Mucosa of descending colon (tissue), 3 donors: ENCODE results near the gene TDRD12. TPM values are rescaled to one million over a fixed set of nuclear protein-coding genes. Genes with fewer than 3 reads are reported as not detected.
A peak's percentile ranks its signal among the peaks of the same experiment; 100 is the strongest.
"Not testable (repeated sequence)": the region's sequence is repeated elsewhere in the genome, so short reads cannot be mapped to it uniquely, and the experiment has no call there.

ENCODE experiments used
- ATAC-seq: fragments of 200-7000 bp; cut with Tn5 transposase; one replicate; pipeline ENCODE4 v1.9.1; 2020; ENCODE audit warnings: mild to moderate bottlenecking, moderate library complexity
- DNase-seq, 3 donors: peaks; one replicate each; pipeline ENCODE4 v3.0.0-alpha.2; 2020
- H3K36me3 ChIP-seq: fragments of 200-600 bp; one replicate; pipeline ENCODE4 v1.8.0; 2021; ENCODE audit warnings: low read depth, mild to moderate bottlenecking
- H3K4me1 ChIP-seq: fragments of 200-600 bp; one replicate; pipeline ENCODE4 v1.8.0; 2021; ENCODE audit warnings: low read depth, mild to moderate bottlenecking
- H3K4me3 ChIP-seq: fragments of 200-600 bp; one replicate; pipeline ENCODE4 v1.8.0; 2021; ENCODE audit warnings: mild to moderate bottlenecking
- H3K9me3 ChIP-seq: fragments of 200-600 bp; one replicate; pipeline ENCODE4 v1.8.0; 2021; ENCODE audit warnings: mild to moderate bottlenecking
- intact Hi-C, 2 donors: fragments of 100-400 bp; cut with DNase I in 1 of 2; cut with micrococcal nuclease in 1 of 2; formaldehyde crosslinking; loops; one replicate each; pipeline versions ENCODE4 v1.11.0 to v1.11.1; 2022; cut with DNase I, micrococcal nuclease
- total RNA-seq, 3 donors: library from RNA; stranded (reverse); fragmentation: NEBNext Ultra II Directional in 2 of 3; extraction: Animal tissue kit (Norgen Biotek cat#: 25700) in 2 of 3; gene quantifications; one replicate each; pipeline versions ENCODE4 v1.2.1 to v1.2.4, GENCODE V29; 2021 to 2023
- TF ChIP-seq, protein P1 (sequence below): fragments of 200-600 bp; IDR thresholded peaks from one replicate; pipeline ENCODE4 v1.8.0; 2022; ENCODE audit warnings: antibody characterized with exemption, mild to moderate bottlenecking
- donor health status: DM: no; HTN: no; CAD: no; lungs with moderate emphysema.
- donor health status: DM: no; HTN: no; CAD: no.
- donor health status: DM: no; HTN: yes; CAD: no.

TDRD12 gene
- total RNA-seq, 3 donors from 2014 or later = 0.31 to 0.47 TPM; not detected in 1

- TF ChIP-seq, protein P1, sequence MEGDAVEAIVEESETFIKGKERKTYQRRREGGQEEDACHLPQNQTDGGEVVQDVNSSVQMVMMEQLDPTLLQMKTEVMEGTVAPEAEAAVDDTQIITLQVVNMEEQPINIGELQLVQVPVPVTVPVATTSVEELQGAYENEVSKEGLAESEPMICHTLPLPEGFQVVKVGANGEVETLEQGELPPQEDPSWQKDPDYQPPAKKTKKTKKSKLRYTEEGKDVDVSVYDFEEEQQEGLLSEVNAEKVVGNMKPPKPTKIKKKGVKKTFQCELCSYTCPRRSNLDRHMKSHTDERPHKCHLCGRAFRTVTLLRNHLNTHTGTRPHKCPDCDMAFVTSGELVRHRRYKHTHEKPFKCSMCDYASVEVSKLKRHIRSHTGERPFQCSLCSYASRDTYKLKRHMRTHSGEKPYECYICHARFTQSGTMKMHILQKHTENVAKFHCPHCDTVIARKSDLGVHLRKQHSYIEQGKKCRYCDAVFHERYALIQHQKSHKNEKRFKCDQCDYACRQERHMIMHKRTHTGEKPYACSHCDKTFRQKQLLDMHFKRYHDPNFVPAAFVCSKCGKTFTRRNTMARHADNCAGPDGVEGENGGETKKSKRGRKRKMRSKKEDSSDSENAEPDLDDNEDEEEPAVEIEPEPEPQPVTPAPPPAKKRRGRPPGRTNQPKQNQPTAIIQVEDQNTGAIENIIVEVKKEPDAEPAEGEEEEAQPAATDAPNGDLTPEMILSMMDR = no peak
- intact Hi-C loops = no loop called here
- Histone ChIP-seq H3K4me3 (no peak overlapping the region), H3K36me3 (no peaks in the 10 kb centered on the region), H3K4me1 (no peaks in the 10 kb centered on the region), H3K9me3 (no peaks in the 10 kb centered on the region)
- ATAC-seq (no peak), DNase-seq (no peak)
Measured at GRCh38 chr19:32828643-32829344, 109.2 kb downstream of the TDRD12 start.

DNA sequence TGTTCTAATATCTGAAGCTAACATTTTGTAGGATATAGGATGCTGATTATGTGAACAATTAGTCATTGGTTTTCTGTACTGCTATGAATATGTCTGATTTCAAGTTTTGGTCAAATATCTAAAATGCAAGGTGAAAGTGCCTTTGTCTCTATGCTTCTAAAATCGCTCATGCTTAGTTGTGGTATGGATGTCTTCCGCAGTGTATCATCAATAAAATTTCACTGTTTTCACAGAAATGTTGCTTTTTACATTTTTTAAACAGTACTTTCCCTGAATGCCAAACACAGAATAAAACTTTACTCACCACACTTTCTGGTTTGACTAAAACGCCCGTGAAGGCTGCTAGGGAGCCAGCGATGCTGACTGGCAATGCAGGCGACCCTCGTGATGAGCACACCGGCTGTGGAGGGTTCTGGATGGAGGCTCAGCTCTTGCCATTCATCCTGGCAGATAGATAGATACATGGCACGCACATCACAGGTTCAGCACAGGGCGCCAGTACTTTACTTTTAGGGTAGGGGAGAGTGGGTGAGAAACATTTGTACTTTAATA lies 109.9 kb downstream of the TDRD12 start:
- DNase-seq (no peak), ATAC-seq (no peak)
- TF ChIP-seq, protein P1 = no peak
- no peaks in the 10 kb centered on the region for H3K4me1 ChIP-seq
- H3K9me3 ChIP-seq = no peaks in the 10 kb centered on the region
- intact Hi-C loops = no loop called here
- no peak overlapping the region for H3K4me3 ChIP-seq
- no peaks in the 10 kb centered on the region for H3K36me3 ChIP-seq

- Histone ChIP-seq H3K4me1 (no peaks in the 10 kb centered on the region), H3K36me3 (no peaks in the 10 kb centered on the region), H3K9me3 (no peaks in the 10 kb centered on the region), H3K4me3 (no peak overlapping the region)
- ATAC-seq = no peak
- no peak for DNase-seq
- TF ChIP-seq, protein P1 = no peak
- intact Hi-C loops = no loop called here
Measured at GRCh38 chr19:32830231-32831014, 110.9 kb downstream of the TDRD12 start.

- no peaks in the 10 kb centered on the region for H3K36me3 ChIP-seq
- intact Hi-C loops = no loop called here
- H3K4me3 ChIP-seq = no peak overlapping the region
- ATAC-seq = no peak
- TF ChIP-seq, protein P1 = no peak
- H3K4me1 ChIP-seq = no peaks in the 10 kb centered on the region
- no peaks in the 10 kb centered on the region for H3K9me3 ChIP-seq
- DNase-seq = no peak
Measured at GRCh38 chr19:32831611-32832010, 112.0 kb downstream of the TDRD12 start.

- intact Hi-C loops, H3K4me3 ChIP-seq, H3K9me3 ChIP-seq, DNase-seq, H3K4me1 ChIP-seq, H3K36me3 ChIP-seq, ATAC-seq: not testable (repeated sequence)
Measured at GRCh38 chr19:32832094-32832493, 112.5 kb downstream of the TDRD12 start.

- H3K36me3 ChIP-seq, H3K9me3 ChIP-seq, H3K4me3 ChIP-seq, intact Hi-C loops, H3K4me1 ChIP-seq: not testable (repeated sequence)
- DNase-seq = peak in 1 of 3 donors; percentile 16
- ATAC-seq = peak; percentile 63
Measured at GRCh38 chr19:32832825-32833224, 113.3 kb downstream of the TDRD12 start.

DNA sequence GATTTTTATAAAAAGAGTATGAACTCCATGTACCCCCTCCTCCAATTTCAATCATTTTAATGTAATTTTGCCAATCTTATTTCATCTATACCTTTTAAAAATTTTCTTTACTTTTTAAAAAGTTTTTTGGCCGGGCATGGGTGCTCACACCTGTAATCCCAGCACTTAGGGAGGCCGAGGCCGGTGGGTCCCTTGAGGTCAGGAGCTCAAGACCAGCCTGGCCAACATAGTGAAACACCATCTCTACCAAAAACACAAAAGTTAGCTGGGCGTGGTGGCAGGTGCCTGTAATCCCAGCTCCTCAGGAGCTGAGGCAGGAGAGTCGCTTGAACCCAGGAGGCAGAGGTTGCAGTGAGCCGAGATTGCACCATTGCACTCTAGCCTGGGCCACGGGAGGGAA lies 113.8 kb downstream of the TDRD12 start:
- H3K4me1 ChIP-seq, H3K36me3 ChIP-seq, DNase-seq, ATAC-seq, H3K4me3 ChIP-seq, H3K9me3 ChIP-seq, intact Hi-C loops: not testable (repeated sequence)
